ENCODE results near the gene SYDE1. TPM values are rescaled to one million over a fixed set of nuclear protein-coding genes. Genes with fewer than 3 reads are reported as not detected.
A peak's percentile ranks its signal among the peaks of the same experiment; 100 is the strongest.

Gene SYDE1
- total RNA-seq, 1 experiment from 2014 or later: 15.0 TPM

DNA sequence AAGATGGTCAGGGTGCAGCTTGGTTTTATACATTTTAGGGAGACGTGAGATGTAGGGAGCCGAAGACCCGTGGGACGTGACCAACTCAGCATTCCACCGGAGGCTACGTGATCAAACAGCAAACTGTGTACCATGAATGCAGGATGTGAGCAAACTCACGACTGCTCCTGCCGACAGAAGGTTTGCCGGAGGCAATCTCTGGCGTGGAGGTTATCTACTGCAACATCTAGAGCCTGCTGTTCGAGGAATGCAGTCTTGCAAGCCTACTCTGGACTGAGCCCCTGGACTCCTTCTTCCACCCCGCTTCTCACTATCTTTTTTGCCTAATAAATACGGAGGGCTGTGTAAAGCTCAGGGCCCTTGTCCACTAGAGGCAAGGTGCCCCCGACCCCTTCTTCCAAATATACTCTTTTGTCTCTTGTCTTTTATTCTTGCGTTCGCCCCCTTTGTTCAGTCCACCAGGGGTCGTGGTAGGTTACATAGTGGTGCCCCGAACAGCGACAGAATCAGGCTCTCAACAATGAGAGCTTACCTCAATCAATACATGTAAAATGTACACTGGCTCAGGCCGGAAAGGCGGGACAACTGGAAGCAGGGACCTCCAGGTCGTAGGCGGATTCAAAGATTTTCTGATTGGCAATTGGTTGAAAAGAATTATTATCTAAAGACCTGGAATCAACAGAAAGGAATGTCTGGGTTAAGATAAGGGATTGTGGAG, 34.1 kb upstream of the SYDE1 start:
- peak; percentile 34 for DNase-seq (ENCODE audit: low spot score)
- Mint-ChIP-seq H3K9me3 (peaks cover 3% of the 10 kb centered on the region; the same call in 1 of the 2 replicates), H3K4me3 (no peak overlapping the region), H3K27me3 (ENCODE audit: low read depth) (peaks cover 2% of the 10 kb centered on the region; the same call in 1 of the 2 replicates), H3K4me1 (peaks cover 3% of the 10 kb centered on the region; the same call in 1 of the 2 replicates), H3K27ac (no peak overlapping the region), H3K36me3 (no peaks in the 10 kb centered on the region)
- ATAC-seq: peak; percentile 71
- TF ChIP-seq NR2C2 (CRISPR knock-in tag; IDR thresholded peaks at IDR 0.05) (no peak), MXD4 (CRISPR knock-in tag; IDR thresholded peaks at IDR 0.05; ENCODE audit: borderline replicate concordance) (no peak), CREB1 (CRISPR knock-in tag; IDR thresholded peaks at IDR 0.05) (no peak), ESRRA (CRISPR knock-in tag; IDR thresholded peaks at IDR 0.05; ENCODE audit: borderline replicate concordance) (no peak), GTF2I (CRISPR knock-in tag; conservative IDR thresholded peaks at IDR 0.05) (no peak), OVOL2 (CRISPR knock-in tag; IDR thresholded peaks at IDR 0.05; ENCODE audit: borderline replicate concordance) (no peak), TP53 (CRISPR knock-in tag; IDR thresholded peaks at IDR 0.05) (no peak)
- TF ChIP-seq, protein P1, sequence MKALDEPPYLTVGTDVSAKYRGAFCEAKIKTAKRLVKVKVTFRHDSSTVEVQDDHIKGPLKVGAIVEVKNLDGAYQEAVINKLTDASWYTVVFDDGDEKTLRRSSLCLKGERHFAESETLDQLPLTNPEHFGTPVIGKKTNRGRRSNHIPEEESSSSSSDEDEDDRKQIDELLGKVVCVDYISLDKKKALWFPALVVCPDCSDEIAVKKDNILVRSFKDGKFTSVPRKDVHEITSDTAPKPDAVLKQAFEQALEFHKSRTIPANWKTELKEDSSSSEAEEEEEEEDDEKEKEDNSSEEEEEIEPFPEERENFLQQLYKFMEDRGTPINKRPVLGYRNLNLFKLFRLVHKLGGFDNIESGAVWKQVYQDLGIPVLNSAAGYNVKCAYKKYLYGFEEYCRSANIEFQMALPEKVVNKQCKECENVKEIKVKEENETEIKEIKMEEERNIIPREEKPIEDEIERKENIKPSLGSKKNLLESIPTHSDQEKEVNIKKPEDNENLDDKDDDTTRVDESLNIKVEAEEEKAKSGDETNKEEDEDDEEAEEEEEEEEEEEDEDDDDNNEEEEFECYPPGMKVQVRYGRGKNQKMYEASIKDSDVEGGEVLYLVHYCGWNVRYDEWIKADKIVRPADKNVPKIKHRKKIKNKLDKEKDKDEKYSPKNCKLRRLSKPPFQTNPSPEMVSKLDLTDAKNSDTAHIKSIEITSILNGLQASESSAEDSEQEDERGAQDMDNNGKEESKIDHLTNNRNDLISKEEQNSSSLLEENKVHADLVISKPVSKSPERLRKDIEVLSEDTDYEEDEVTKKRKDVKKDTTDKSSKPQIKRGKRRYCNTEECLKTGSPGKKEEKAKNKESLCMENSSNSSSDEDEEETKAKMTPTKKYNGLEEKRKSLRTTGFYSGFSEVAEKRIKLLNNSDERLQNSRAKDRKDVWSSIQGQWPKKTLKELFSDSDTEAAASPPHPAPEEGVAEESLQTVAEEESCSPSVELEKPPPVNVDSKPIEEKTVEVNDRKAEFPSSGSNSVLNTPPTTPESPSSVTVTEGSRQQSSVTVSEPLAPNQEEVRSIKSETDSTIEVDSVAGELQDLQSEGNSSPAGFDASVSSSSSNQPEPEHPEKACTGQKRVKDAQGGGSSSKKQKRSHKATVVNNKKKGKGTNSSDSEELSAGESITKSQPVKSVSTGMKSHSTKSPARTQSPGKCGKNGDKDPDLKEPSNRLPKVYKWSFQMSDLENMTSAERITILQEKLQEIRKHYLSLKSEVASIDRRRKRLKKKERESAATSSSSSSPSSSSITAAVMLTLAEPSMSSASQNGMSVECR (CRISPR knock-in tag; IDR thresholded peaks at IDR 0.05; ENCODE audit: borderline replicate concordance): no peak
- TF ChIP-seq, protein P2, sequence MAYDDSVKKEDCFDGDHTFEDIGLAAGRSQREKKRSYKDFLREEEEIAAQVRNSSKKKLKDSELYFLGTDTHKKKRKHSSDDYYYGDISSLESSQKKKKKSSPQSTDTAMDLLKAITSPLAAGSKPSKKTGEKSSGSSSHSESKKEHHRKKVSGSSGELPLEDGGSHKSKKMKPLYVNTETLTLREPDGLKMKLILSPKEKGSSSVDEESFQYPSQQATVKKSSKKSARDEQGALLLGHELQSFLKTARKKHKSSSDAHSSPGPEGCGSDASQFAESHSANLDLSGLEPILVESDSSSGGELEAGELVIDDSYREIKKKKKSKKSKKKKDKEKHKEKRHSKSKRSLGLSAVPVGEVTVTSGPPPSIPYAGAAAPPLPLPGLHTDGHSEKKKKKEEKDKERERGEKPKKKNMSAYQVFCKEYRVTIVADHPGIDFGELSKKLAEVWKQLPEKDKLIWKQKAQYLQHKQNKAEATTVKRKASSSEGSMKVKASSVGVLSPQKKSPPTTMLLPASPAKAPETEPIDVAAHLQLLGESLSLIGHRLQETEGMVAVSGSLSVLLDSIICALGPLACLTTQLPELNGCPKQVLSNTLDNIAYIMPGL (CRISPR knock-in tag; IDR thresholded peaks at IDR 0.05): no peak
- ChIA-PET CTCF (interaction anchor here (0.6 to 2.9 kb wide), 9 partner anchors 11 to 287 kb away, joined by 3 to 16 read pairs (median 4); a partner anchor contains a TSS), POLR2A (no interaction called here)

GRCh38 chr19:15074371-15074770, 32.8 kb upstream of the SYDE1 start:
- H3K27ac Mint-ChIP-seq: no peak overlapping the region
- H3K36me3 Mint-ChIP-seq: no peaks in the 10 kb centered on the region
- no peak for ATAC-seq
- POLR2A ChIA-PET: interaction anchor here (0.5 kb wide), 1 partner anchor 17 kb away, joined by 4 read pairs; no protein-coding TSS in a partner anchor
- peaks cover 3% of the 10 kb centered on the region; the same call in 1 of the 2 replicates for H3K4me1 Mint-ChIP-seq
- peaks cover 3% of the 10 kb centered on the region; the same call in 1 of the 2 replicates for H3K9me3 Mint-ChIP-seq
- DNase-seq (ENCODE audit: low spot score): no peak
- CTCF ChIA-PET: interaction anchor here (2.9 kb wide), 1 partner anchor 27 kb away, joined by 16 read pairs; no protein-coding TSS in a partner anchor
- H3K4me3 Mint-ChIP-seq: no peak overlapping the region
- H3K27me3 Mint-ChIP-seq (ENCODE audit: low read depth): peaks cover 4% of the 10 kb centered on the region; the same call in 1 of the 2 replicates
- TF ChIP-seq ATF1 (CRISPR knock-in tag; IDR thresholded peaks at IDR 0.05) (no peak), ZNF416 (CRISPR knock-in tag; IDR thresholded peaks at IDR 0.05) (no peak), E2F5 (CRISPR knock-in tag; IDR thresholded peaks at IDR 0.05) (no peak), MAX (CRISPR knock-in tag; IDR thresholded peaks at IDR 0.05) (no peak), EMX1 (CRISPR knock-in tag; IDR thresholded peaks at IDR 0.05) (no peak), NFE2L1 (CRISPR knock-in tag; IDR thresholded peaks at IDR 0.05) (no peak), ZNF425 (CRISPR knock-in tag; conservative IDR thresholded peaks at IDR 0.05) (no peak), TP53 (CRISPR knock-in tag; IDR thresholded peaks at IDR 0.05) (no peak), ZNF512 (CRISPR knock-in tag; IDR thresholded peaks at IDR 0.05; ENCODE audit: borderline replicate concordance) (no peak), GTF2I (CRISPR knock-in tag; conservative IDR thresholded peaks at IDR 0.05) (no peak), SMAD3 (CRISPR knock-in tag; IDR thresholded peaks at IDR 0.05; ENCODE audit: borderline replicate concordance) (no peak)
- TF ChIP-seq, protein P3, sequence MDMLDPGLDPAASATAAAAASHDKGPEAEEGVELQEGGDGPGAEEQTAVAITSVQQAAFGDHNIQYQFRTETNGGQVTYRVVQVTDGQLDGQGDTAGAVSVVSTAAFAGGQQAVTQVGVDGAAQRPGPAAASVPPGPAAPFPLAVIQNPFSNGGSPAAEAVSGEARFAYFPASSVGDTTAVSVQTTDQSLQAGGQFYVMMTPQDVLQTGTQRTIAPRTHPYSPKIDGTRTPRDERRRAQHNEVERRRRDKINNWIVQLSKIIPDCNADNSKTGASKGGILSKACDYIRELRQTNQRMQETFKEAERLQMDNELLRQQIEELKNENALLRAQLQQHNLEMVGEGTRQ (CRISPR knock-in tag; IDR thresholded peaks at IDR 0.05): no peak
- TF ChIP-seq, protein P4, sequence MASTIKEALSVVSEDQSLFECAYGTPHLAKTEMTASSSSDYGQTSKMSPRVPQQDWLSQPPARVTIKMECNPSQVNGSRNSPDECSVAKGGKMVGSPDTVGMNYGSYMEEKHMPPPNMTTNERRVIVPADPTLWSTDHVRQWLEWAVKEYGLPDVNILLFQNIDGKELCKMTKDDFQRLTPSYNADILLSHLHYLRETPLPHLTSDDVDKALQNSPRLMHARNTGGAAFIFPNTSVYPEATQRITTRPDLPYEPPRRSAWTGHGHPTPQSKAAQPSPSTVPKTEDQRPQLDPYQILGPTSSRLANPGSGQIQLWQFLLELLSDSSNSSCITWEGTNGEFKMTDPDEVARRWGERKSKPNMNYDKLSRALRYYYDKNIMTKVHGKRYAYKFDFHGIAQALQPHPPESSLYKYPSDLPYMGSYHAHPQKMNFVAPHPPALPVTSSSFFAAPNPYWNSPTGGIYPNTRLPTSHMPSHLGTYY (CRISPR knock-in tag; IDR thresholded peaks at IDR 0.05): no peak
